PFSK-1 (cell line): ENCODE measurements around the gene ADAM33. TPM values are rescaled to one million over a fixed set of nuclear protein-coding genes. Genes with fewer than 3 reads are reported as not detected.

ENCODE experiments used
- FOXP2 ChIP-seq: optimal IDR thresholded peaks from 2 replicates; pipeline ENCODE3; 2011; ENCODE audit warnings: borderline replicate concordance, control low read depth, inconsistent platforms; ENCODE audit not compliant: insufficient read depth; ENCODE audit errors: extremely low read length, extremely low read depth
- POLR2AphosphoS5 ChIP-seq: IDR thresholded peaks from 2 replicates; pipeline ENCODE4 v1.6.1; 2012; ENCODE audit warnings: low read depth, mild to moderate bottlenecking, control low read depth, low read length, moderate library complexity
- SIN3A ChIP-seq: IDR thresholded peaks from 2 replicates; pipeline ENCODE4 v1.6.1; 2012; ENCODE audit warnings: mild to moderate bottlenecking, low read length, moderate library complexity, borderline replicate concordance; ENCODE audit not compliant: insufficient read depth
- TAF1 ChIP-seq: IDR thresholded peaks from 2 replicates; pipeline ENCODE4 v1.6.1; 2012; ENCODE audit warnings: low read length, control low read depth, borderline replicate concordance; ENCODE audit not compliant: insufficient read depth
- polyA plus RNA-seq: library from polyadenylated mRNA; unstranded; fragments of >200 nt; gene quantifications from one replicate; pipeline ENCODE4 v1.2.1, GENCODE V29; 2012; ENCODE audit warnings: low read depth, missing spikeins; ENCODE audit not compliant: insufficient read length
- TF ChIP-seq, protein P1 (sequence below), 2 experiments: IDR thresholded peaks; 2 replicates each; pipeline versions ENCODE4 v1.6.1 to v1.8.0; 2011 to 2012; ENCODE audit warnings: low read depth in 2 of 2, low read length in 2 of 2, control low read depth in 1 of 2, inconsistent platforms in 1 of 2, mild to moderate bottlenecking in 1 of 2, moderate library complexity in 1 of 2; ENCODE audit not compliant: insufficient read depth in 1 of 2

The ADAM33 gene, protein sequence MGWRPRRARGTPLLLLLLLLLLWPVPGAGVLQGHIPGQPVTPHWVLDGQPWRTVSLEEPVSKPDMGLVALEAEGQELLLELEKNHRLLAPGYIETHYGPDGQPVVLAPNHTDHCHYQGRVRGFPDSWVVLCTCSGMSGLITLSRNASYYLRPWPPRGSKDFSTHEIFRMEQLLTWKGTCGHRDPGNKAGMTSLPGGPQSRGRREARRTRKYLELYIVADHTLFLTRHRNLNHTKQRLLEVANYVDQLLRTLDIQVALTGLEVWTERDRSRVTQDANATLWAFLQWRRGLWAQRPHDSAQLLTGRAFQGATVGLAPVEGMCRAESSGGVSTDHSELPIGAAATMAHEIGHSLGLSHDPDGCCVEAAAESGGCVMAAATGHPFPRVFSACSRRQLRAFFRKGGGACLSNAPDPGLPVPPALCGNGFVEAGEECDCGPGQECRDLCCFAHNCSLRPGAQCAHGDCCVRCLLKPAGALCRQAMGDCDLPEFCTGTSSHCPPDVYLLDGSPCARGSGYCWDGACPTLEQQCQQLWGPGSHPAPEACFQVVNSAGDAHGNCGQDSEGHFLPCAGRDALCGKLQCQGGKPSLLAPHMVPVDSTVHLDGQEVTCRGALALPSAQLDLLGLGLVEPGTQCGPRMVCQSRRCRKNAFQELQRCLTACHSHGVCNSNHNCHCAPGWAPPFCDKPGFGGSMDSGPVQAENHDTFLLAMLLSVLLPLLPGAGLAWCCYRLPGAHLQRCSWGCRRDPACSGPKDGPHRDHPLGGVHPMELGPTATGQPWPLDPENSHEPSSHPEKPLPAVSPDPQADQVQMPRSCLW
- polyA plus RNA-seq = not detected

DNA sequence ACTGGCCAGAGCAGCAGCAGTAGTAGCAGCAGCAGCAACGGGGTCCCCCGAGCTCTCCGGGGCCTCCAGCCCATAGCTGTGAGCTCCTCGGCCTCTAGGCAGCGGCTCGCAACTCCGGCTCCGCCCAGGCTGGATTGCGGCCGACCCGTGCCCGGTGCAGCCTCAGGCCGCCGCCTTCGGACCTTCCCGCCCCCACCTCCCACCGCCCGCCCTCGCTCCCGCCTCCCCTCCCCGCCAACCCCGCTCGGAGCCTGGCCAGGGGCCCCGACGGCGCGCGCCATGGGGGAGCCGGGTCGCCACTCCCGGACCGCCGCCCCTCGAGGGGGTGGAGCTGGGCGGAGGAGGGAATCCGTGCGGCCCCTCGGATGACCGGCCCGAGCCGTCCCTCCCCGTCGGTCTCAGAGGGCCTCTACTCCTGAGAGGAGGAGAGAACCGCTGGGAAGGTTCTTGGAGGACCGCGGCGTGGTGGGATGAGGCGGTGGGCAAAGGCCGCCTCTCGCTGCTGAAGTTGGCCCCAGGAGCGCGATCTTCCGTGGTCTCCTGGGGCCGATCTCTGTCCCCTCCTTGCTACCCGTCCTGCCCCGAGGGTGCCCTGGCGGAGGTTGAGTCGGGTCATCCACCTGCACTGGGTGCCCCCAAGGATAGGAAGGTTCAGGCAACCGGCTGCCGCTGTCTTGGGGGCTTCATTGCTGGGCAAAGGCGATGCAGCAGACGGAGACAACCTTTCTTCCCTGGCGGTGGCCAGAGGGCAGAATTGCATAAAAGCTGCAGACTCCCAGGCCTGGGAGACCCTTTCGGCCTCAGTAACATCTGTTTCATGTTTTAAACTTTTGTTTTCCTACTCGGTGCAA, at the start of gene ADAM33:
TSS of gene ADAM33 (minus strand) at position 80 of the 851 bp plus-strand sequence. CDS start at position 74, 6 bp downstream.
- TF ChIP-seq FOXP2 (no peak), POLR2AphosphoS5 (no peak), SIN3A (no peak), TAF1 (no peak)

GRCh38 chr20:3730803-3731672, 49.2 kb upstream of the ADAM33 start:
- TF ChIP-seq FOXP2 (no peak), SIN3A (no peak), TAF1 (no peak)

- no peak for TF ChIP-seq TAF1
- TF ChIP-seq POLR2AphosphoS5 = no peak
- no peak for TF ChIP-seq SIN3A
- TF ChIP-seq, protein P1, sequence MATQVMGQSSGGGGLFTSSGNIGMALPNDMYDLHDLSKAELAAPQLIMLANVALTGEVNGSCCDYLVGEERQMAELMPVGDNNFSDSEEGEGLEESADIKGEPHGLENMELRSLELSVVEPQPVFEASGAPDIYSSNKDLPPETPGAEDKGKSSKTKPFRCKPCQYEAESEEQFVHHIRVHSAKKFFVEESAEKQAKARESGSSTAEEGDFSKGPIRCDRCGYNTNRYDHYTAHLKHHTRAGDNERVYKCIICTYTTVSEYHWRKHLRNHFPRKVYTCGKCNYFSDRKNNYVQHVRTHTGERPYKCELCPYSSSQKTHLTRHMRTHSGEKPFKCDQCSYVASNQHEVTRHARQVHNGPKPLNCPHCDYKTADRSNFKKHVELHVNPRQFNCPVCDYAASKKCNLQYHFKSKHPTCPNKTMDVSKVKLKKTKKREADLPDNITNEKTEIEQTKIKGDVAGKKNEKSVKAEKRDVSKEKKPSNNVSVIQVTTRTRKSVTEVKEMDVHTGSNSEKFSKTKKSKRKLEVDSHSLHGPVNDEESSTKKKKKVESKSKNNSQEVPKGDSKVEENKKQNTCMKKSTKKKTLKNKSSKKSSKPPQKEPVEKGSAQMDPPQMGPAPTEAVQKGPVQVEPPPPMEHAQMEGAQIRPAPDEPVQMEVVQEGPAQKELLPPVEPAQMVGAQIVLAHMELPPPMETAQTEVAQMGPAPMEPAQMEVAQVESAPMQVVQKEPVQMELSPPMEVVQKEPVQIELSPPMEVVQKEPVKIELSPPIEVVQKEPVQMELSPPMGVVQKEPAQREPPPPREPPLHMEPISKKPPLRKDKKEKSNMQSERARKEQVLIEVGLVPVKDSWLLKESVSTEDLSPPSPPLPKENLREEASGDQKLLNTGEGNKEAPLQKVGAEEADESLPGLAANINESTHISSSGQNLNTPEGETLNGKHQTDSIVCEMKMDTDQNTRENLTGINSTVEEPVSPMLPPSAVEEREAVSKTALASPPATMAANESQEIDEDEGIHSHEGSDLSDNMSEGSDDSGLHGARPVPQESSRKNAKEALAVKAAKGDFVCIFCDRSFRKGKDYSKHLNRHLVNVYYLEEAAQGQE (IDR thresholded peaks at IDR 0.05; ENCODE audit: insufficient read depth in 1 of 2, low read depth in 2 of 2, low read length in 2 of 2) = no peak
- no peak for TF ChIP-seq FOXP2
These were observed 48.2 kb upstream of the ADAM33 start for GRCh38 chr20:3729811-3730540.

- TF ChIP-seq FOXP2 (no peak), POLR2AphosphoS5 (no peak), TAF1 (no peak), SIN3A (no peak)
- TF ChIP-seq, protein P1 (IDR thresholded peaks at IDR 0.05; ENCODE audit: insufficient read depth in 1 of 2, low read depth in 2 of 2, low read length in 2 of 2) = no peak
These were observed 47.6 kb upstream of the ADAM33 start for GRCh38 chr20:3729378-3729777.

- no peak for TF ChIP-seq POLR2AphosphoS5
- TF ChIP-seq FOXP2 = no peak
- TF ChIP-seq, protein P1 (IDR thresholded peaks at IDR 0.05; ENCODE audit: insufficient read depth in 1 of 2, low read depth in 2 of 2, low read length in 2 of 2) = no peak
- no peak for TF ChIP-seq SIN3A
- TF ChIP-seq TAF1 = no peak
These were observed 47.1 kb upstream of the ADAM33 start for GRCh38 chr20:3728876-3729275.
